ENCODE results near the gene RUFY2.
"Not testable (repeated sequence)": the region's sequence is repeated elsewhere in the genome, so short reads cannot be mapped to it uniquely, and the experiment has no call there.

Gene RUFY2

GRCh38 chr10:68406815-68407548 is at the start of gene RUFY2:
TSS of gene RUFY2 (minus strand) at chr10:68407277. CDS start at chr10:68407189, 88 bp downstream.
- DNase-seq: peak; percentile 79

GRCh38 chr10:68449698-68450097 is 42.6 kb upstream of the RUFY2 start:
- DNase-seq: not testable (repeated sequence)

- no peak for DNase-seq
These were observed 39.1 kb upstream of the RUFY2 start for GRCh38 chr10:68446179-68446578.

GRCh38 chr10:68442971-68443370 is 35.9 kb upstream of the RUFY2 start:
- no peak for DNase-seq

- no peak for DNase-seq
These were observed 33.8 kb upstream of the RUFY2 start for GRCh38 chr10:68440898-68441297.

GRCh38 chr10:68435803-68436202 is 28.7 kb upstream of the RUFY2 start:
- DNase-seq: no peak

- DNase-seq: no peak
These were observed 27.6 kb upstream of the RUFY2 start for GRCh38 chr10:68434657-68435056.

GRCh38 chr10:68428396-68429104 is 21.5 kb upstream of the RUFY2 start:
- DNase-seq: no peak

- DNase-seq: no peak
These were observed 17.5 kb upstream of the RUFY2 start for GRCh38 chr10:68424454-68425014.

- DNase-seq: peak; percentile 25
These were observed 16.4 kb upstream of the RUFY2 start for GRCh38 chr10:68423522-68423921.

GRCh38 chr10:68419376-68419775 is 12.3 kb upstream of the RUFY2 start:
- no peak for DNase-seq

- no peak for DNase-seq
These were observed 1.9 kb upstream of the RUFY2 start for GRCh38 chr10:68408898-68409518.

- DNase-seq: peak; percentile 47
These were observed 814 bp downstream of the RUFY2 start for GRCh38 chr10:68406111-68406814.

GRCh38 chr10:68403701-68404100 is 3.4 kb downstream of the RUFY2 start:
- no peak for DNase-seq

- DNase-seq: no peak
These were observed 4.8 kb downstream of the RUFY2 start for GRCh38 chr10:68402276-68402675.

- DNase-seq: no peak
These were observed 10.1 kb downstream of the RUFY2 start for GRCh38 chr10:68397005-68397404.

- no peak for DNase-seq
These were observed 21.3 kb downstream of the RUFY2 start for GRCh38 chr10:68385740-68386139.

GRCh38 chr10:68371604-68372003 is 35.5 kb downstream of the RUFY2 start:
- DNase-seq: no peak

- no peak for DNase-seq
These were observed 40.0 kb downstream of the RUFY2 start for GRCh38 chr10:68367121-68367520.

GRCh38 chr10:68366600-68366999 is 40.5 kb downstream of the RUFY2 start:
- DNase-seq: no peak

- DNase-seq: no peak
These were observed 41.5 kb downstream of the RUFY2 start for GRCh38 chr10:68365611-68366010.

- DNase-seq: no peak
These were observed 42.8 kb downstream of the RUFY2 start for GRCh38 chr10:68364101-68364886.

Measured in activated naive CD4-positive, alpha-beta T cell treated with Interleukin-2 at 50 U/mL for 16 hours (primary cell).